SU-DHL-6 (cell line): ENCODE measurements around the gene POLK.

ENCODE experiments used
- EZH2phosphoT487 ChIP-seq: fragments of 200-600 bp; sonication (generic), shearing (Covaris generic); conservative IDR thresholded peaks from 2 replicates; pipeline ENCODE4 v1.6.1; 2018; ENCODE audit warnings: mild to moderate bottlenecking, antibody characterized with exemption, low read length, moderate library complexity, mixed read lengths
- TF ChIP-seq, protein P1 (sequence below): fragments of 200-600 bp; sonication (generic); IDR thresholded peaks from one replicate; pipeline ENCODE4 v1.5.1; 2017; ENCODE audit warnings: antibody characterized with exemption, mild to moderate bottlenecking, low read length, moderate library complexity; ENCODE audit not compliant: insufficient read depth, poor library complexity, severe bottlenecking

DNA sequence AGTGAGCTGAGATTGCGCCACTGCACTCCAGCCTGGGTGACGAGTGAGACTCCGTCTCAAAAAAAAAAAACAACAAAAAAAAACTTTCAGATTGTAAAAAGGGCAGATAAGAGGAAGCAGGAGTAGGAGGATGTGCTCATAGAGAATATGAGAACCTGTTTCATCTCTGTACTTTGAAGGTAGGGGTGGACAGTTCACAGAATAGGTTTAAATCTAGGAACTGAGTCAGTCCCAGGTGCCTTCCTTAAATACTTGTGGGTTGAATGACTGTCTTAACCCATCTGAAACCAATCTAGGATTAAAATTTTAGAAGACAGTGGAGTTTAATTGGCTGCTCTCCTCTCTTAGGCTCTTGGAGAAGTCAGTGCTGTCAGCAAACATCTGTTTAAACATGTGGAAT, 12.4 kb downstream of the POLK start:
- TF ChIP-seq, protein P1, sequence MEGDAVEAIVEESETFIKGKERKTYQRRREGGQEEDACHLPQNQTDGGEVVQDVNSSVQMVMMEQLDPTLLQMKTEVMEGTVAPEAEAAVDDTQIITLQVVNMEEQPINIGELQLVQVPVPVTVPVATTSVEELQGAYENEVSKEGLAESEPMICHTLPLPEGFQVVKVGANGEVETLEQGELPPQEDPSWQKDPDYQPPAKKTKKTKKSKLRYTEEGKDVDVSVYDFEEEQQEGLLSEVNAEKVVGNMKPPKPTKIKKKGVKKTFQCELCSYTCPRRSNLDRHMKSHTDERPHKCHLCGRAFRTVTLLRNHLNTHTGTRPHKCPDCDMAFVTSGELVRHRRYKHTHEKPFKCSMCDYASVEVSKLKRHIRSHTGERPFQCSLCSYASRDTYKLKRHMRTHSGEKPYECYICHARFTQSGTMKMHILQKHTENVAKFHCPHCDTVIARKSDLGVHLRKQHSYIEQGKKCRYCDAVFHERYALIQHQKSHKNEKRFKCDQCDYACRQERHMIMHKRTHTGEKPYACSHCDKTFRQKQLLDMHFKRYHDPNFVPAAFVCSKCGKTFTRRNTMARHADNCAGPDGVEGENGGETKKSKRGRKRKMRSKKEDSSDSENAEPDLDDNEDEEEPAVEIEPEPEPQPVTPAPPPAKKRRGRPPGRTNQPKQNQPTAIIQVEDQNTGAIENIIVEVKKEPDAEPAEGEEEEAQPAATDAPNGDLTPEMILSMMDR, result no peak
- no peak for TF ChIP-seq EZH2phosphoT487
